ENCODE measurements around the gene CNTLN. TPM values are rescaled to one million over a fixed set of nuclear protein-coding genes. Genes with fewer than 3 reads are reported as not detected.

CNTLN gene
- total and polyA plus RNA-seq, 2 of the 13 experiments (the other 11 are each of a cell fraction or from before 2014, with no cell fraction given) = 1.5 to 5.7 TPM

DNA sequence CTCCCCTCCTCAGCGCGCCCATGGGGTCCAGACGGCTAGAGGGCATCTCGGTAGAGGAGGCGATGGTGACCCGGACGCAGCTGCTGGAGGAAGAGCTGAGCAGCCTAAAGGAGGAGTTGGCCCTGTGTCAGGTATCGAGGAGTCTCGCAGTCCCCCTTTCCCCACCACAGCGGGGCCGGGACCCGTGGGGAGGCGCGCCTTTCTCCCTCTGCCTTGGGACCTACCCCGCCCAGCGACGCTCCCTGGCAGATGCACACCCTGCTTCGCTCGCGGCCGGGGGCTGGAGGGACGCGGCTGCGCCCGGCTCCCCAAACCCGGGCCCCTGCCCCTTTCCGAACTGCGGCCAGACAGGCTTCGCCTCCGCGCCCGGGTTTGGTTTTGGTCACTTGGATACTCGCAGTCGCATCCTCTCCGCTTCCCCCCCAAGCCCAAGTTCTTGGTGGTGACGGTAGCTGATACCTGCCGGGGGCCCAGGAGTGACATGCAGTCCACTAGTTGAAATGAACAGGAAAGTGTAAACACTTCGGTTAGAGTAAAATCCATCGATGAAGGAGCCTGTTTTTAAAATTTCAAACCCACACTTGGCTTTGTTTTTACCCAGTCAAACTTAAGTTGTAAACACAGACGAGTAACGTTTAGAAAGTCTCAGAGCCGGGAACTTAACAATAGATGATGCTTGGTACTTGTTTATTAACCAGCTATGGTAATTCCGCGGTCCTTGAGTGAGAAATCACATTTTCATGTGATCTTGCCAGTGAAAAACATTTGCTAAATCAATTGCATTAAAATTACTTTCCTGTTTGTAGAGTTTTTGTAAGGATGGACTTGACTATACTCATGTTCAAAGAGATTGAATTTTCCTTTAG is 688 bp downstream of the CNTLN start (continued):
- TF ChIP-seq, protein P1, sequence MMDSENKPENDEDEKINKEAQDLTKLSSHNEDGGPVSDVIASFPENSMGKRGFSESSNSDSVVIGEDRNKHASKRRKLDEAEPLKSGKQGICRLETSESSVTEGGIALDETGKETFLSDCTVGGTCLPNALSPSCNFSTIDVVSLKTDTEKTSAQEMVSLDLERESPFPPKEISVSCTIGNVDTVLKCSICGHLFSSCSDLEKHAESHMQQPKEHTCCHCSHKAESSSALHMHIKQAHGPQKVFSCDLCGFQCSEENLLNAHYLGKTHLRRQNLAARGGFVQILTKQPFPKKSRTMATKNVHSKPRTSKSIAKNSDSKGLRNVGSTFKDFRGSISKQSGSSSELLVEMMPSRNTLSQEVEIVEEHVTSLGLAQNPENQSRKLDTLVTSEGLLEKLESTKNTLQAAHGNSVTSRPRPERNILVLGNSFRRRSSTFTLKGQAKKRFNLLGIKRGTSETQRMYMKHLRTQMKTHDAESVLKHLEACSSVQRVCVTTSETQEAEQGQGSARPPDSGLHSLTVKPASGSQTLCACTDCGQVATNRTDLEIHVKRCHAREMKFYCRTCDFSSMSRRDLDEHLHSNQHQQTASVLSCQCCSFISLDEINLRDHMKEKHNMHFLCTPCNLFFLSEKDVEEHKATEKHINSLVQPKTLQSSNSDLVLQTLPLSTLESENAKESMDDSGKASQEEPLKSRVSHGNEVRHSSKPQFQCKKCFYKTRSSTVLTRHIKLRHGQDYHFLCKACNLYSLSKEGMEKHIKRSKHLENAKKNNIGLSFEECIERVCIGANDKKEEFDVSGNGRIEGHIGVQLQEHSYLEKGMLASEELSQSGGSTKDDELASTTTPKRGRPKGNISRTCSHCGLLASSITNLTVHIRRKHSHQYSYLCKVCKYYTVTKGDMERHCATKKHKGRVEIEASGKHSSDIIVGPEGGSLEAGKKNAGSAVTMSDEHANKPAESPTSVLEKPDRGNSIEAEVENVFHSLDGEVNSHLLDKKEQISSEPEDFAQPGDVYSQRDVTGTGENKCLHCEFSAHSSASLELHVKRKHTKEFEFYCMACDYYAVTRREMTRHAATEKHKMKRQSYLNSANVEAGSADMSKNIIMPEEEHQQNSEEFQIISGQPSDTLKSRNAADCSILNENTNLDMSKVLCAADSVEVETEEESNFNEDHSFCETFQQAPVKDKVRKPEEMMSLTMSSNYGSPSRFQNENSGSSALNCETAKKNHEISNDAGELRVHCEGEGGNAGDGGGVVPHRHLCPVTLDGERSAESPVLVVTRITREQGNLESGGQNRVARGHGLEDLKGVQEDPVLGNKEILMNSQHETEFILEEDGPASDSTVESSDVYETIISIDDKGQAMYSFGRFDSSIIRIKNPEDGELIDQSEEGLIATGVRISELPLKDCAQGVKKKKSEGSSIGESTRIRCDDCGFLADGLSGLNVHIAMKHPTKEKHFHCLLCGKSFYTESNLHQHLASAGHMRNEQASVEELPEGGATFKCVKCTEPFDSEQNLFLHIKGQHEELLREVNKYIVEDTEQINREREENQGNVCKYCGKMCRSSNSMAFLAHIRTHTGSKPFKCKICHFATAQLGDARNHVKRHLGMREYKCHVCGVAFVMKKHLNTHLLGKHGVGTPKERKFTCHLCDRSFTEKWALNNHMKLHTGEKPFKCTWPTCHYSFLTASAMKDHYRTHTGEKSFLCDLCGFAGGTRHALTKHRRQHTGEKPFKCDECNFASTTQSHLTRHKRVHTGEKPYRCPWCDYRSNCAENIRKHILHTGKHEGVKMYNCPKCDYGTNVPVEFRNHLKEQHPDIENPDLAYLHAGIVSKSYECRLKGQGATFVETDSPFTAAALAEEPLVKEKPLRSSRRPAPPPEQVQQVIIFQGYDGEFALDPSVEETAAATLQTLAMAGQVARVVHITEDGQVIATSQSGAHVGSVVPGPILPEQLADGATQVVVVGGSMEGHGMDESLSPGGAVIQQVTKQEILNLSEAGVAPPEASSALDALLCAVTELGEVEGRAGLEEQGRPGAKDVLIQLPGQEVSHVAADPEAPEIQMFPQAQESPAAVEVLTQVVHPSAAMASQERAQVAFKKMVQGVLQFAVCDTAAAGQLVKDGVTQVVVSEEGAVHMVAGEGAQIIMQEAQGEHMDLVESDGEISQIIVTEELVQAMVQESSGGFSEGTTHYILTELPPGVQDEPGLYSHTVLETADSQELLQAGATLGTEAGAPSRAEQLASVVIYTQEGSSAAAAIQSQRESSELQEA (CRISPR knock-in tag; IDR thresholded peaks at IDR 0.05; ENCODE audit: not compliant biosample characterization) = peak; percentile 2
- TF ChIP-seq, protein P2, sequence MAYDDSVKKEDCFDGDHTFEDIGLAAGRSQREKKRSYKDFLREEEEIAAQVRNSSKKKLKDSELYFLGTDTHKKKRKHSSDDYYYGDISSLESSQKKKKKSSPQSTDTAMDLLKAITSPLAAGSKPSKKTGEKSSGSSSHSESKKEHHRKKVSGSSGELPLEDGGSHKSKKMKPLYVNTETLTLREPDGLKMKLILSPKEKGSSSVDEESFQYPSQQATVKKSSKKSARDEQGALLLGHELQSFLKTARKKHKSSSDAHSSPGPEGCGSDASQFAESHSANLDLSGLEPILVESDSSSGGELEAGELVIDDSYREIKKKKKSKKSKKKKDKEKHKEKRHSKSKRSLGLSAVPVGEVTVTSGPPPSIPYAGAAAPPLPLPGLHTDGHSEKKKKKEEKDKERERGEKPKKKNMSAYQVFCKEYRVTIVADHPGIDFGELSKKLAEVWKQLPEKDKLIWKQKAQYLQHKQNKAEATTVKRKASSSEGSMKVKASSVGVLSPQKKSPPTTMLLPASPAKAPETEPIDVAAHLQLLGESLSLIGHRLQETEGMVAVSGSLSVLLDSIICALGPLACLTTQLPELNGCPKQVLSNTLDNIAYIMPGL (CRISPR knock-in tag; IDR thresholded peaks at IDR 0.05; ENCODE audit: borderline replicate concordance in 1 of 2, low read depth in 1 of 2) = peak in 1 of 2 experiments; percentile 40; a peak in 2 of 4 replicates
- TF ChIP-seq THAP11 (CRISPR knock-in tag; IDR thresholded peaks at IDR 0.05) (0 out of 2 replicates have a peak, but pooled peaks have one; percentile 3), ZNF776 (CRISPR knock-in tag; IDR thresholded peaks at IDR 0.05) (no peak), MAZ (IDR thresholded peaks at IDR 0.05; ENCODE audit: borderline replicate concordance, low read depth, low read length) (no peak), MAZ (CRISPR knock-in tag; IDR thresholded peaks at IDR 0.05; ENCODE audit: low read depth) (0 out of 2 replicates have a peak, but pooled peaks have one; percentile 13), RBAK (CRISPR knock-in tag; IDR thresholded peaks at IDR 0.05) (0 out of 2 replicates have a peak, but pooled peaks have one; percentile 2), ZFX (CRISPR knock-in tag; IDR thresholded peaks at IDR 0.05; ENCODE audit: low read depth) (peak; percentile 32; the same call in 1 of the 2 replicates), ZNF543 (CRISPR knock-in tag; IDR thresholded peaks at IDR 0.05) (0 out of 2 replicates have a peak, but pooled peaks have one; percentile 13), SPEN (CRISPR knock-in tag; IDR thresholded peaks at IDR 0.05; ENCODE audit: low read depth) (no peak; the same call in 1 of the 2 replicates)
- TF ChIP-seq, protein P3, sequence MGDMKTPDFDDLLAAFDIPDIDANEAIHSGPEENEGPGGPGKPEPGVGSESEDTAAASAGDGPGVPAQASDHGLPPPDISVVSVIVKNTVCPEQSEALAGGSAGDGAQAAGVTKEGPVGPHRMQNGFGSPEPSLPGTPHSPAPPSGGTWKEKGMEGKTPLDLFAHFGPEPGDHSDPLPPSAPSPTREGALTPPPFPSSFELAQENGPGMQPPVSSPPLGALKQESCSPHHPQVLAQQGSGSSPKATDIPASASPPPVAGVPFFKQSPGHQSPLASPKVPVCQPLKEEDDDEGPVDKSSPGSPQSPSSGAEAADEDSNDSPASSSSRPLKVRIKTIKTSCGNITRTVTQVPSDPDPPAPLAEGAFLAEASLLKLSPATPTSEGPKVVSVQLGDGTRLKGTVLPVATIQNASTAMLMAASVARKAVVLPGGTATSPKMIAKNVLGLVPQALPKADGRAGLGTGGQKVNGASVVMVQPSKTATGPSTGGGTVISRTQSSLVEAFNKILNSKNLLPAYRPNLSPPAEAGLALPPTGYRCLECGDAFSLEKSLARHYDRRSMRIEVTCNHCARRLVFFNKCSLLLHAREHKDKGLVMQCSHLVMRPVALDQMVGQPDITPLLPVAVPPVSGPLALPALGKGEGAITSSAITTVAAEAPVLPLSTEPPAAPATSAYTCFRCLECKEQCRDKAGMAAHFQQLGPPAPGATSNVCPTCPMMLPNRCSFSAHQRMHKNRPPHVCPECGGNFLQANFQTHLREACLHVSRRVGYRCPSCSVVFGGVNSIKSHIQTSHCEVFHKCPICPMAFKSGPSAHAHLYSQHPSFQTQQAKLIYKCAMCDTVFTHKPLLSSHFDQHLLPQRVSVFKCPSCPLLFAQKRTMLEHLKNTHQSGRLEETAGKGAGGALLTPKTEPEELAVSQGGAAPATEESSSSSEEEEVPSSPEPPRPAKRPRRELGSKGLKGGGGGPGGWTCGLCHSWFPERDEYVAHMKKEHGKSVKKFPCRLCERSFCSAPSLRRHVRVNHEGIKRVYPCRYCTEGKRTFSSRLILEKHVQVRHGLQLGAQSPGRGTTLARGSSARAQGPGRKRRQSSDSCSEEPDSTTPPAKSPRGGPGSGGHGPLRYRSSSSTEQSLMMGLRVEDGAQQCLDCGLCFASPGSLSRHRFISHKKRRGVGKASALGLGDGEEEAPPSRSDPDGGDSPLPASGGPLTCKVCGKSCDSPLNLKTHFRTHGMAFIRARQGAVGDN (CRISPR knock-in tag; IDR thresholded peaks at IDR 0.05) = peak; percentile 42; the same call in 1 of the 2 replicates
